IMR-90 (cell line): ENCODE data around the gene SH3RF3.

ENCODE experiments used
- CHD1 ChIP-seq: IDR thresholded peaks from 2 replicates; pipeline ENCODE4 v1.6.1; 2012; ENCODE audit warnings: low read depth, low read length, improper control_type of control experiment
- MXI1 ChIP-seq: IDR thresholded peaks from 2 replicates; pipeline ENCODE4 v1.6.1; 2012; ENCODE audit warnings: low read depth, mild to moderate bottlenecking, low read length, moderate library complexity, borderline replicate concordance
- NFE2L2 ChIP-seq: fragments of 150-350 bp; IDR thresholded peaks from 2 replicates; pipeline ENCODE4 v1.6.1; 2016; ENCODE audit warnings: low read depth, mild to moderate bottlenecking, low read length
- POLR2A ChIP-seq: IDR thresholded peaks from 2 replicates; pipeline ENCODE4 v1.6.1; 2012; ENCODE audit warnings: mild to moderate bottlenecking, low read depth, low read length
- RAD21 ChIP-seq: IDR thresholded peaks from 2 replicates; pipeline ENCODE4 v1.6.1; 2012; ENCODE audit warnings: low read length, improper control_type of control experiment
- RCOR1 ChIP-seq: IDR thresholded peaks from 2 replicates; pipeline ENCODE4 v1.6.1; 2012; ENCODE audit warnings: mild to moderate bottlenecking, low read length, improper control_type of control experiment; ENCODE audit not compliant: insufficient replicate concordance
- TF ChIP-seq, protein P1 (sequence below): conservative IDR thresholded peaks from 2 replicates; pipeline ENCODE4 v1.5.1; 2012; ENCODE audit warnings: mild to moderate bottlenecking, low read depth, low read length, improper control_type of control experiment
- TF ChIP-seq, protein P2 (sequence below): fragments of 150-350 bp; IDR thresholded peaks from 2 replicates; pipeline ENCODE4 v1.6.1; 2017; ENCODE audit warnings: mild to moderate bottlenecking, antibody characterized with exemption, low read length, low read depth
- TF ChIP-seq, protein P3 (sequence below): fragments of 150-350 bp; IDR thresholded peaks from 2 replicates; pipeline ENCODE4 v1.6.1; 2016; ENCODE audit warnings: low read depth, mild to moderate bottlenecking, low read length, moderate library complexity, borderline replicate concordance

DNA sequence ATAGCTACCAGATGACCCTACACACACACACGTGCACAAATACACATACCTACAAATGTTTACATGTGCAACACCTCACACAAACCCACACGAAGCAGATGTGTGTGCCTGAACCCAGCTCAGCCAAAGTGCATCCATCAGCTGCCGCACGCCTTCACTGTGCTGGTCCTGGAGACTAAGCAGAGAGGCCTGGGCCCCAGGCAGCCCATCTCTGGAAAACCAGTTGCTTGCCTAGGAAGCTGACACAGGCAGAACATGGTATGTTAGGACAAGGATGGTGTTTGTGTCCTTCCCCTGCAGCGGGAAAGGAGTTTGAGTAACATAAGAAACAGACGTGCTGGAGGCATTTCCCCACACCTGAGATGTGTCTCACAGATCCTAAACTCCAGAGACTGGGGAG is 398.1 kb downstream of the SH3RF3 start:
- TF ChIP-seq, protein P1, sequence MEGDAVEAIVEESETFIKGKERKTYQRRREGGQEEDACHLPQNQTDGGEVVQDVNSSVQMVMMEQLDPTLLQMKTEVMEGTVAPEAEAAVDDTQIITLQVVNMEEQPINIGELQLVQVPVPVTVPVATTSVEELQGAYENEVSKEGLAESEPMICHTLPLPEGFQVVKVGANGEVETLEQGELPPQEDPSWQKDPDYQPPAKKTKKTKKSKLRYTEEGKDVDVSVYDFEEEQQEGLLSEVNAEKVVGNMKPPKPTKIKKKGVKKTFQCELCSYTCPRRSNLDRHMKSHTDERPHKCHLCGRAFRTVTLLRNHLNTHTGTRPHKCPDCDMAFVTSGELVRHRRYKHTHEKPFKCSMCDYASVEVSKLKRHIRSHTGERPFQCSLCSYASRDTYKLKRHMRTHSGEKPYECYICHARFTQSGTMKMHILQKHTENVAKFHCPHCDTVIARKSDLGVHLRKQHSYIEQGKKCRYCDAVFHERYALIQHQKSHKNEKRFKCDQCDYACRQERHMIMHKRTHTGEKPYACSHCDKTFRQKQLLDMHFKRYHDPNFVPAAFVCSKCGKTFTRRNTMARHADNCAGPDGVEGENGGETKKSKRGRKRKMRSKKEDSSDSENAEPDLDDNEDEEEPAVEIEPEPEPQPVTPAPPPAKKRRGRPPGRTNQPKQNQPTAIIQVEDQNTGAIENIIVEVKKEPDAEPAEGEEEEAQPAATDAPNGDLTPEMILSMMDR: no peak
- TF ChIP-seq RCOR1 (no peak), POLR2A (no peak), MXI1 (no peak), CHD1 (no peak), RAD21 (no peak), NFE2L2 (no peak)
- TF ChIP-seq, protein P2, sequence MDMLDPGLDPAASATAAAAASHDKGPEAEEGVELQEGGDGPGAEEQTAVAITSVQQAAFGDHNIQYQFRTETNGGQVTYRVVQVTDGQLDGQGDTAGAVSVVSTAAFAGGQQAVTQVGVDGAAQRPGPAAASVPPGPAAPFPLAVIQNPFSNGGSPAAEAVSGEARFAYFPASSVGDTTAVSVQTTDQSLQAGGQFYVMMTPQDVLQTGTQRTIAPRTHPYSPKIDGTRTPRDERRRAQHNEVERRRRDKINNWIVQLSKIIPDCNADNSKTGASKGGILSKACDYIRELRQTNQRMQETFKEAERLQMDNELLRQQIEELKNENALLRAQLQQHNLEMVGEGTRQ: no peak
- TF ChIP-seq, protein P3, sequence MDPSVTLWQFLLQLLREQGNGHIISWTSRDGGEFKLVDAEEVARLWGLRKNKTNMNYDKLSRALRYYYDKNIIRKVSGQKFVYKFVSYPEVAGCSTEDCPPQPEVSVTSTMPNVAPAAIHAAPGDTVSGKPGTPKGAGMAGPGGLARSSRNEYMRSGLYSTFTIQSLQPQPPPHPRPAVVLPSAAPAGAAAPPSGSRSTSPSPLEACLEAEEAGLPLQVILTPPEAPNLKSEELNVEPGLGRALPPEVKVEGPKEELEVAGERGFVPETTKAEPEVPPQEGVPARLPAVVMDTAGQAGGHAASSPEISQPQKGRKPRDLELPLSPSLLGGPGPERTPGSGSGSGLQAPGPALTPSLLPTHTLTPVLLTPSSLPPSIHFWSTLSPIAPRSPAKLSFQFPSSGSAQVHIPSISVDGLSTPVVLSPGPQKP: no peak
